ENCODE results near the gene MGAT5. TPM values are rescaled to one million over a fixed set of nuclear protein-coding genes. Genes with fewer than 3 reads are reported as not detected.
A peak's percentile ranks its signal among the peaks of the same experiment; 100 is the strongest.

MGAT5 gene
- total RNA-seq, 1 donor from 2014 or later: 37.6 TPM

GRCh38 chr2:134348760-134349159 lies 94.9 kb downstream of the MGAT5 start:
- no peaks in the 10 kb centered on the region for H3K9me3 ChIP-seq (ENCODE audit: control insufficient read depth in 3 of 3, low read length in 3 of 3)
- H3K36me3 ChIP-seq (ENCODE audit: control insufficient read depth in 3 of 3, insufficient read depth in 3 of 3, low read length in 3 of 3): peaks cover 0 to 3% (median 0%) of the 10 kb centered on the region in 3 donors
- H3K9ac ChIP-seq (ENCODE audit: low read depth in 1 of 3, low read length in 3 of 3): no peak overlapping the region
- H3K27me3 ChIP-seq (ENCODE audit: control insufficient read depth in 3 of 3, insufficient read depth in 3 of 3, low read length in 3 of 3): no peaks in the 10 kb centered on the region
- no peak overlapping the region for H3K4me3 ChIP-seq (ENCODE audit: low read length in 3 of 3)
- H3K4me1 ChIP-seq (ENCODE audit: control insufficient read depth in 3 of 3, insufficient read depth in 3 of 3, low read length in 3 of 3): no peaks in the 10 kb centered on the region
- no peak overlapping the region for H3K27ac ChIP-seq (ENCODE audit: low read depth, low read length)

DNA sequence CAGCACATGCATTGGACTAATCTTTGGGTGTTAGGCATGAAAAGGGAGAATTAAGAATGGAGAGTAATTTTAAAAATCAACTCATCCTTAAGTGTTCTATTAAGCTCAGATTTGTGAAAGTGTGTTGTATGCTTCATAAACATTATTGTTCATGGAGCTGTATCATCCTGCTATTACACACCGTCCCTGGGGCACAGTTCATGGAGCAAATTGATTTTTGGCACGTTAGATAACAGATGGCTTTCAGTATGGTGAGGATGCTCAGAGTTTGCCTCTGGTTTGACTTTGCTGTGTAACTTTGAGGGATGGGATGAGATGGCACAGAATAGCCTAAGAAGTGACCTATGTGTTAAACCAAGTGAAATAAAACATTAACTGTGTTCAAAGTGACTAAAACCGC lies 97.1 kb downstream of the MGAT5 start:
- Histone ChIP-seq H3K9me3 (ENCODE audit: control insufficient read depth in 3 of 3, low read length in 3 of 3) (no peaks in the 10 kb centered on the region), H3K27ac (ENCODE audit: low read depth, low read length) (no peak overlapping the region), H3K36me3 (ENCODE audit: control insufficient read depth in 3 of 3, insufficient read depth in 3 of 3, low read length in 3 of 3) (no peaks in the 10 kb centered on the region), H3K9ac (ENCODE audit: low read depth in 1 of 3, low read length in 3 of 3) (no peak overlapping the region), H3K4me1 (ENCODE audit: control insufficient read depth in 3 of 3, insufficient read depth in 3 of 3, low read length in 3 of 3) (no peaks in the 10 kb centered on the region), H3K4me3 (ENCODE audit: low read length in 3 of 3) (no peak overlapping the region), H3K27me3 (ENCODE audit: control insufficient read depth in 3 of 3, insufficient read depth in 3 of 3, low read length in 3 of 3) (no peaks in the 10 kb centered on the region)

DNA sequence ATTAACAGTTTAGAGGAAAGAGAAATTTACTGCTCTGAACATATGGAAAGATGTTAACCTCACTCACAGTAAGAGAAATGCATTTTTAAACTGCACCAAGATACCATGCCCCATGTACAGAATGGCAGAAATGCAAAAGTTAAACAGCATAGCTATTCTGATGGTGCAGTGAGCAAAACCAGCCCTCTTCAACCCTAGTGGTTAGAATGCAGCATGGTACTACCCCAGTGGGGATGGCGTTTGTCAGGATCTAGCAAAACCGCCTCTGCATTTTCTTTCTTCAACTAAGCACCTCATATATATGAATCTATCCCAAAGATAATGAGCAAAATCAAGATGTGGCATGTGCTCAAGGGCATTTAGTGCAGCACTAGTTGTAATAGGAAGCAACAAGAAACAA lies 98.0 kb downstream of the MGAT5 start:
- Histone ChIP-seq H3K36me3 (ENCODE audit: control insufficient read depth in 3 of 3, insufficient read depth in 3 of 3, low read length in 3 of 3) (no peaks in the 10 kb centered on the region), H3K27me3 (ENCODE audit: control insufficient read depth in 3 of 3, insufficient read depth in 3 of 3, low read length in 3 of 3) (no peaks in the 10 kb centered on the region)

DNA sequence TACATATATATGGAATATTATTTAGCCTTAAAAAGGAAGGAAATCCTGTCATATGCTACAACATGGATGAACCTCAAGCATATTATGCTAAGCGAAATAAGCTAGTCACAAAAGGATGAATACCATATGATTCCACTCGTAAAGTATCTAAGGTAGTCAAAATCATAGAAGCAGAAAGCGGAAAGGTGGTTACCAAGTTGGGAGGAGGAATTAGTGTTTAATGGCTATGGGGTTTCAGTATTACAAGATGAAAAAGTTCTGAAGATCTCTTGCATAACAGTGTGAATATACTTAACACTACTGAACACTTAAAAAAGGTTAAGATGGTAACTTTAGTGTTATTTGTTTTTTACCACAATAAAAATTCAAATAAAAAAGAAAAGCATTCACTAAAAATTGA lies 99.0 kb downstream of the MGAT5 start:
- H3K36me3 ChIP-seq (ENCODE audit: control insufficient read depth in 3 of 3, insufficient read depth in 3 of 3, low read length in 3 of 3): no peaks in the 10 kb centered on the region
- no peak overlapping the region for H3K27ac ChIP-seq (ENCODE audit: low read depth, low read length)
- H3K4me3 ChIP-seq (ENCODE audit: low read length in 3 of 3): no peak overlapping the region
- H3K27me3 ChIP-seq (ENCODE audit: control insufficient read depth in 3 of 3, insufficient read depth in 3 of 3, low read length in 3 of 3): no peaks in the 10 kb centered on the region
- no peaks in the 10 kb centered on the region for H3K9me3 ChIP-seq (ENCODE audit: control insufficient read depth in 3 of 3, low read length in 3 of 3)
- no peaks in the 10 kb centered on the region for H3K4me1 ChIP-seq (ENCODE audit: control insufficient read depth in 3 of 3, insufficient read depth in 3 of 3, low read length in 3 of 3)
- no peak overlapping the region for H3K9ac ChIP-seq (ENCODE audit: low read depth in 1 of 3, low read length in 3 of 3)

More for the DNA sequence above, 98.0 kb downstream of the MGAT5 start:
- H3K27ac ChIP-seq (ENCODE audit: low read depth, low read length): no peak overlapping the region
- H3K4me1 ChIP-seq (ENCODE audit: control insufficient read depth in 3 of 3, insufficient read depth in 3 of 3, low read length in 3 of 3): no peaks in the 10 kb centered on the region
- H3K4me3 ChIP-seq (ENCODE audit: low read length in 3 of 3): no peak overlapping the region
- H3K9me3 ChIP-seq (ENCODE audit: control insufficient read depth in 3 of 3, low read length in 3 of 3): no peaks in the 10 kb centered on the region
- no peak overlapping the region for H3K9ac ChIP-seq (ENCODE audit: low read depth in 1 of 3, low read length in 3 of 3)

DNA sequence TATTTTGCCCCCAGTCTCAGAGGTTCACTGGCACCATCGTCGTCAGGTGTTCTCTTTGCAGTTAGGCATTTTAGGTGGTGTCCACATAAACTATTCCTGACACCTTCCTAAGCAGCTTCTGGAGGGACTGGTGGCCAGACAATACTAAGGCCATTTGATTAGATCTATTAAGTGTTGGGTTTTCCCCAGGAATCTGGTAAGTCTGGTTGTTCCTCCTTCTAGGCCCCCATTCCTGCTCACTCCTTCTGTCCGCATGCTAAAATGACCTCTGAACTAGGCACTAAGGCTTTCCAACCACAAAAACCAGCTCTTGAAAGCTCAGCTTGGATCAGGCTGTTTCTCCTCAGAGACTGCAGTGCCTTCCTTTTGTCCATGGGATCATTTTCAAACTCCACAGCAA lies 100.7 kb downstream of the MGAT5 start:
- no peaks in the 10 kb centered on the region for H3K27me3 ChIP-seq (ENCODE audit: control insufficient read depth in 3 of 3, insufficient read depth in 3 of 3, low read length in 3 of 3)
- H3K27ac ChIP-seq (ENCODE audit: low read depth, low read length): no peak overlapping the region
- no peak overlapping the region for H3K4me3 ChIP-seq (ENCODE audit: low read length in 3 of 3)
- H3K9ac ChIP-seq (ENCODE audit: low read depth in 1 of 3, low read length in 3 of 3): no peak overlapping the region
- H3K9me3 ChIP-seq (ENCODE audit: control insufficient read depth in 3 of 3, low read length in 3 of 3): no peaks in the 10 kb centered on the region
- no peaks in the 10 kb centered on the region for H3K36me3 ChIP-seq (ENCODE audit: control insufficient read depth in 3 of 3, insufficient read depth in 3 of 3, low read length in 3 of 3)
- peaks cover 0 to under 1% (median 0%) of the 10 kb centered on the region in 3 donors for H3K4me1 ChIP-seq (ENCODE audit: control insufficient read depth in 3 of 3, insufficient read depth in 3 of 3, low read length in 3 of 3)

DNA sequence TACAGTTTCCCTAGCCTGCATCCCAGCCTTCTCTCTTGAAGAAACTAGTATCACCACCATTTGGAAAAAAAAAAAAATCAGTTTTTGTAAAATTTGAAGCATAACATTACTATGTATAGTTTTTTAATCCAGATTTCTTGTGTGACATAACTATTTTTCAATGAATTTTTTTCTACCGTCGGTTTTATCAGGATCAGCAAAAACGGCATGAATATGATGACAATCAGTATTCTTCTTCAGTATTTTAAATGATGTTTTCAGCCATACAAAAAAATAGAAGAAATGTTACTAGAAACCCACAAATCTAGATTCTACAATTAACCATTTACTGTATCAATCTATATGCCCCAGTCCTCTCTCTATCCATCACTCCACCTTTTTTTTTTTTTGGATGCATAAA lies 103.9 kb downstream of the MGAT5 start:
- no peaks in the 10 kb centered on the region for H3K9me3 ChIP-seq (ENCODE audit: control insufficient read depth in 3 of 3, low read length in 3 of 3)
- peaks cover 15 to 27% (median 24%) of the 10 kb centered on the region in 3 donors for H3K4me1 ChIP-seq (ENCODE audit: control insufficient read depth in 3 of 3, insufficient read depth in 3 of 3, low read length in 3 of 3)
- H3K36me3 ChIP-seq (ENCODE audit: control insufficient read depth in 3 of 3, insufficient read depth in 3 of 3, low read length in 3 of 3): no peaks in the 10 kb centered on the region
- H3K27me3 ChIP-seq (ENCODE audit: control insufficient read depth in 3 of 3, insufficient read depth in 3 of 3, low read length in 3 of 3): no peaks in the 10 kb centered on the region
- no peak overlapping the region for H3K27ac ChIP-seq (ENCODE audit: low read depth, low read length)
- H3K4me3 ChIP-seq (ENCODE audit: low read length in 3 of 3): no peak overlapping the region
- no peak overlapping the region for H3K9ac ChIP-seq (ENCODE audit: low read depth in 1 of 3, low read length in 3 of 3)

DNA sequence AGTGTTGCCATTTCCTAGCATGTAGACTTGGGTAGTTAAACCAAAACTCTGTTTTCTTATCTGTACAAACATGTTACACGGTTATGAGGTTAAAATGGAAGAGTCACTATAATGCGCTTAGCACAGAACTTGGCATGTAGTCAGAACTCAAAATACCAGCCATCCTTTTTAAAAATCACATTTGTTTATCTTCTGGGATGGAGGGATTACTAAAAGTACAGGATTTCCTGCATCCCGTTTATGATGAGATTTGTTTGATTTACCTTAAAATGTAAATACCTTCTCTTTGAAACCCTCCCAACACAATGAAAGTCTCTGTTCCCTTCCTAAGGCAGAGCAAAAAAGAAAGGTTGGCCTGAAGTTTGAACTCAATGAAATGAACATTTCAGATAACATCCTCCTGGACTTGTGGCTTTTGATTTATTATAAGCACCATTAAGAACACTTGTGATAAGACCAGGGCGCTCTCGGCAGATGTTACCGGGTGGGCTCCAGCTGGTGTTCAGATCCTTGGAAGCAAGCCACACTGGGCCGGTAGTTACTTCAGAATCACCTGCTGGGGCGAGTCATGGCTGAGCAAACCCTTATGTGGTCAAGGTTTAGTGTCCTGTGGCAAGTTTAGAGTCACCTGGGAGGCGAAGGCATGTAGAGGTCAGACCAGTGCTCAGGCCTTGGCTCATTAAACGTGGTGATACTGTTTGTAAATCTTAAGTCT lies 105.7 kb downstream of the MGAT5 start:
- H3K9me3 ChIP-seq (ENCODE audit: control insufficient read depth in 3 of 3, low read length in 3 of 3): no peaks in the 10 kb centered on the region
- no peaks in the 10 kb centered on the region for H3K36me3 ChIP-seq (ENCODE audit: control insufficient read depth in 3 of 3, insufficient read depth in 3 of 3, low read length in 3 of 3)
- H3K4me1 ChIP-seq (ENCODE audit: control insufficient read depth in 3 of 3, insufficient read depth in 3 of 3, low read length in 3 of 3): peaks cover 15 to 30% (median 24%) of the 10 kb centered on the region in 3 donors
- no peak overlapping the region for H3K27ac ChIP-seq (ENCODE audit: low read depth, low read length)
- no peak overlapping the region for H3K4me3 ChIP-seq (ENCODE audit: low read length in 3 of 3)
- H3K27me3 ChIP-seq (ENCODE audit: control insufficient read depth in 3 of 3, insufficient read depth in 3 of 3, low read length in 3 of 3): no peaks in the 10 kb centered on the region
- H3K9ac ChIP-seq (ENCODE audit: low read depth in 1 of 3, low read length in 3 of 3): no peak overlapping the region

DNA sequence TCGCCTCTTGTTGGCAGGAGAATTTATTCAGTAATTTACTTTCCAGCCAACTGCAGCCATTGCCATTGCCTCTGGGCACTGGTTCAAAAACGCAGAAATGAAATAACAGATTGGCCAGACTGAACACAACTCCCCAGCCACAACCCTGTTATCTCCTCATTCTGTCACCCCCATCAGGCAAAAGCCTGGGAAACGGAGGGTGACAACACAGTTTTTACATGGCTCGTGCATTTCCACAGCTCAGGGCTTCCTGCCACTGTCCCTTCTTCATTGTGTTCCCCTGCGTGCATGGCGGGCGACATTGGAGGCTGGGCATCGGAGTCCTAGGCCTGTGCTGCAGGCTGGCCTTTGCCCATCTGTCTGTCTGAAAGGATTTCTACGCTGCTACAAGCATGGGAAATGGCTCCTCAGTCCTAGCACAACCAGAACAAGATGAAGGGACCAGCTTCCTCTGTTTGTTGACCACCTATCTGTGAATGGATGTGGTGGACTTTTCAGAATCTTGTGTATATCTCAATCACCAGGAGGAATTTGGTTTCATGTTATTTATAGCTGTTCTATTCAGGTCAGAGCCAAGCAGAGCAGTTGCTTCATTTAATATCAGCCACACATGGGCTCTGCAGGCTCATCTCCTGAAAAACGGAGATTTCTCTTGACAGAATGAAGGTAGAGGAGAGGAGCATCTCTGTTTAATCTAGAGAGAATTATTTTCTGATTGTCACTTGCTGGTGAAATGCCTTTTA lies 107.0 kb downstream of the MGAT5 start:
- Histone ChIP-seq H3K9me3 (ENCODE audit: control insufficient read depth in 3 of 3, low read length in 3 of 3) (no peaks in the 10 kb centered on the region), H3K27me3 (ENCODE audit: control insufficient read depth in 3 of 3, insufficient read depth in 3 of 3, low read length in 3 of 3) (no peaks in the 10 kb centered on the region), H3K4me1 (ENCODE audit: control insufficient read depth in 3 of 3, insufficient read depth in 3 of 3, low read length in 3 of 3) (peaks cover 15 to 30% (median 24%) of the 10 kb centered on the region in 3 donors), H3K27ac (ENCODE audit: low read depth, low read length) (peak overlapping the region; percentile 66), H3K9ac (ENCODE audit: low read depth in 1 of 3, low read length in 3 of 3) (peak overlapping the region in 2 of 3 donors; percentile 36 to 68), H3K4me3 (ENCODE audit: low read length in 3 of 3) (peak overlapping the region in 2 of 3 donors; percentile 57 to 64), H3K36me3 (ENCODE audit: control insufficient read depth in 3 of 3, insufficient read depth in 3 of 3, low read length in 3 of 3) (no peaks in the 10 kb centered on the region)

- peak overlapping the region in 1 of 3 donors; percentile 17 for H3K9ac ChIP-seq (ENCODE audit: low read depth in 1 of 3, low read length in 3 of 3)
- no peaks in the 10 kb centered on the region for H3K9me3 ChIP-seq (ENCODE audit: control insufficient read depth in 3 of 3, low read length in 3 of 3)
- H3K27ac ChIP-seq (ENCODE audit: low read depth, low read length): no peak overlapping the region
- no peaks in the 10 kb centered on the region for H3K36me3 ChIP-seq (ENCODE audit: control insufficient read depth in 3 of 3, insufficient read depth in 3 of 3, low read length in 3 of 3)
- H3K27me3 ChIP-seq (ENCODE audit: control insufficient read depth in 3 of 3, insufficient read depth in 3 of 3, low read length in 3 of 3): no peaks in the 10 kb centered on the region
- peaks cover 17 to 33% (median 24%) of the 10 kb centered on the region in 3 donors for H3K4me1 ChIP-seq (ENCODE audit: control insufficient read depth in 3 of 3, insufficient read depth in 3 of 3, low read length in 3 of 3)
- no peak overlapping the region for H3K4me3 ChIP-seq (ENCODE audit: low read length in 3 of 3)
Observed at GRCh38 chr2:134361648-134362047, 107.8 kb downstream of the MGAT5 start.

GRCh38 chr2:134362152-134362668 lies 108.3 kb downstream of the MGAT5 start:
- no peak overlapping the region for H3K27ac ChIP-seq (ENCODE audit: low read depth, low read length)
- no peaks in the 10 kb centered on the region for H3K36me3 ChIP-seq (ENCODE audit: control insufficient read depth in 3 of 3, insufficient read depth in 3 of 3, low read length in 3 of 3)
- H3K9me3 ChIP-seq (ENCODE audit: control insufficient read depth in 3 of 3, low read length in 3 of 3): no peaks in the 10 kb centered on the region
- H3K4me1 ChIP-seq (ENCODE audit: control insufficient read depth in 3 of 3, insufficient read depth in 3 of 3, low read length in 3 of 3): peaks cover 22 to 38% (median 30%) of the 10 kb centered on the region in 3 donors
- no peak overlapping the region for H3K4me3 ChIP-seq (ENCODE audit: low read length in 3 of 3)
- no peaks in the 10 kb centered on the region for H3K27me3 ChIP-seq (ENCODE audit: control insufficient read depth in 3 of 3, insufficient read depth in 3 of 3, low read length in 3 of 3)
- H3K9ac ChIP-seq (ENCODE audit: low read depth in 1 of 3, low read length in 3 of 3): no peak overlapping the region

Data from skeletal muscle tissue (tissue), 4 donors.